Peyer's patch (tissue), 4 donors: ENCODE data around the gene PHKB. TPM values are rescaled to one million over a fixed set of nuclear protein-coding genes. Genes with fewer than 3 reads are reported as not detected.
"Not testable (repeated sequence)": the region's sequence is repeated elsewhere in the genome, so short reads cannot be mapped to it uniquely, and the experiment has no call there.

Experiments used
- DNase-seq, 3 donors: peaks; one replicate each; pipeline ENCODE4 v3.0.0-alpha.2; 2017 to 2019
- H3K27ac ChIP-seq, 4 donors: fragments of 200-600 bp; sonication (generic); one replicate each; pipeline ENCODE4 v1.5.1; 2016 to 2019
- H3K27me3 ChIP-seq, 2 donors: fragments of 200-600 bp; sonication (generic); one replicate each; pipeline ENCODE4 v1.5.1; 2019
- H3K36me3 ChIP-seq, 3 donors: fragments of 200-600 bp; sonication (generic); one replicate each; pipeline ENCODE4 v1.5.1; 2016 to 2019
- H3K4me1 ChIP-seq, 4 donors: fragments of 200-600 bp; sonication (generic); one replicate each; pipeline ENCODE4 v1.5.1; 2016 to 2019
- H3K4me3 ChIP-seq, 4 donors: fragments of 200-600 bp; sonication (generic); 1 replicate in 3 of 4; 2 replicates in 1 of 4; pipeline ENCODE4 v1.5.1; 2016 to 2019; ENCODE audit warnings: mild to moderate bottlenecking in 1 of 4
- H3K9me3 ChIP-seq, 4 donors: fragments of 200-600 bp; sonication (generic); one replicate each; pipeline ENCODE4 v1.5.1; 2016 to 2019; ENCODE audit warnings: mild to moderate bottlenecking in 1 of 4
- POLR2A ChIP-seq, 2 donors: fragments of 450-650 bp; IDR thresholded peaks; one replicate each; pipeline ENCODE4 v1.5.1; 2017; ENCODE audit warnings: antibody characterized with exemption in 2 of 2, mild to moderate bottlenecking in 2 of 2, moderate library complexity in 2 of 2
- total RNA-seq, 4 donors: library from RNA; depleted of rRNA; stranded (reverse); fragments of >200 nt; gene quantifications; one replicate each; pipeline ENCODE4 v1.1.0, GENCODE V29; 2016
- TF ChIP-seq, protein P1 (sequence below), 6 experiments: fragments of 450-650 bp in 4 of 6; fragments of 200-600 bp in 2 of 6; sonication (generic) in 1 of 6; IDR thresholded peaks; one replicate each; pipeline ENCODE4 v1.5.1; 2017 to 2019; ENCODE audit warnings: antibody characterized with exemption in 6 of 6, mild to moderate bottlenecking in 3 of 6, moderate library complexity in 1 of 6

PHKB gene
- total RNA-seq, 4 donors from 2014 or later, result 124 to 180 (median 142) TPM

DNA sequence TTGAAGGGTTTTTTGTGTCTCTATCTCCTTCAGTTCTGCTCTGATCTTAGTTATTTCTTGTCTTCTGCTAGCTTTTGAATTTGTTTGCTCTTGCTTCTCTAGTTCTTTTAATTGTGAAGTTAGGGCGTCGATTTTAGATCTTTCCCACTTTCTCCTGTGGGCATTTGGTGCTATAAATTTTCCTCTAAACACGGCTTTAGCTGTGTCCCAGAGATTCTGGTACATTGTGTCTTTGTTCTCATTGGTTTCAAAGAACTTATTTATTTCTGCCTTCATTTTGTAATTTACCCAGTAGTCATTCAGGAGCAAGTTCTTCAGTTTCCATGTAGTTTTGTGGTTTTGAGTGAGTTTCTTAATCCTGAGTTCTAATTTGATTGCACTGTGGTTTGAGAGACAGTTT is 90.1 kb downstream of the PHKB start:
- H3K36me3 ChIP-seq, result peaks cover 0 to 41% (median 0%) of the 10 kb centered on the region in 3 donors
- not testable (repeated sequence) for H3K27ac ChIP-seq, H3K4me3 ChIP-seq

DNA sequence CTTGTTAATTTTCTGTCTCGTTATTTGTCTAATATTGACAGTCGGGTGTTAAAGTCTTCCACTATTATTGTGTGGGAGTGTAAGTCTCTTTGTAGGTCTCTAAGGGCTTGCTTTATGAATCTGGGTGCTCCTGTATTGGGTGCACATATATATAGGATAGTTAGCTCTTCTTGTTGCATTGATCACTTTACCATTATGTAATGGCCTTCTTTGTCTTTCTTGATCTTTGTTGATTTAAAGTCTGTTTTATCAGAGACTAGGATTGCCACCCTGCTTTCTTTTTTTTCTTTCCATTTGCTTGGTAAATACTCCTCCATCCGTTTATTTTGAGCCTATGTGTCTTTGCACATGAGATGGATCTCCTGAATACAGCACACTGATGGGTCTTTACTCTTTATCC is 90.6 kb downstream of the PHKB start:
- not testable (repeated sequence) for H3K4me1 ChIP-seq, H3K9me3 ChIP-seq, H3K27me3 ChIP-seq, DNase-seq, H3K4me3 ChIP-seq, H3K27ac ChIP-seq
- H3K36me3 ChIP-seq, result peaks cover 0 to 35% (median 0%) of the 10 kb centered on the region in 3 donors

More for the DNA sequence above, 90.1 kb downstream of the PHKB start:
- not testable (repeated sequence) for H3K27me3 ChIP-seq, H3K4me1 ChIP-seq, H3K9me3 ChIP-seq, DNase-seq

DNA sequence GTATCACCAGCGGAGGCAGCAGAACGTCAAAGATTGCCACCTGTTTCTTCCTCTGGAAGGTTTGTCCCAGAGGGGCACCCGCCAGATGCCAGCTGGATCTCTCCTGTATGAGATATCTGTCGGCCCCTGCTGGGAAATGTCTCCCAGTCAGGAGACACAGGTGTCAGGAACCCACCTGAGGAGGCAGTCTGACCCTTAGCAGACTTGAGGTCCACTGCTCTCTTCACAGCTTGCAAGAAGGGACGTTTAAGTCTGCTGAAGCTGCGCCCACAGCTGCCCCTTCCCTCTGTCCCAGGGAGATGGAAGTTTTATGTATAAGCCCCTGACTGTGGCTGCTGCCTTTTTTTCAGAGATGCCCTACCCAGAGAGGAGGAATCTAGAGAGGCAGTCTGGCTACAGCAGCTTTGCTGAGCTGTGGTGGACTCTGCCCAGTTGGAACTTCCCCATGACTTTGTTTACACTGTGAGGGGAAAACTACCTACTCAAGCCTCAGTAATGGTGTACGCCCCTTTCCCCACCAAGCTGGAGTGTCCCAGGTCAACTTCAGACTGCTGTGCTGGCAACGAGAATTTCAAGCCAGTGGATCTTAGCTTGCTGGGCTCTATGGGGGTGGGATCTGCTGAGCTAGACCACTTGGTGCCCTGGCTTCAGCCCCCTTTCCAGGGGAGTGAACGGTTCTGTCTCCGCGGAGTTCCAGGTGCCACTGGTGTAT is 92.9 kb downstream of the PHKB start:
- no peaks in the 10 kb centered on the region for H3K9me3 ChIP-seq
- no peak for TF ChIP-seq POLR2A (IDR thresholded peaks at IDR 0.05)
- H3K4me1 ChIP-seq, result no peaks in the 10 kb centered on the region
- H3K36me3 ChIP-seq, result peaks cover 0 to 20% (median 0%) of the 10 kb centered on the region in 3 donors
- no peaks in the 10 kb centered on the region for H3K27me3 ChIP-seq
- no peak overlapping the region for H3K4me3 ChIP-seq
- H3K27ac ChIP-seq, result no peak overlapping the region
- DNase-seq, result no peak

DNA sequence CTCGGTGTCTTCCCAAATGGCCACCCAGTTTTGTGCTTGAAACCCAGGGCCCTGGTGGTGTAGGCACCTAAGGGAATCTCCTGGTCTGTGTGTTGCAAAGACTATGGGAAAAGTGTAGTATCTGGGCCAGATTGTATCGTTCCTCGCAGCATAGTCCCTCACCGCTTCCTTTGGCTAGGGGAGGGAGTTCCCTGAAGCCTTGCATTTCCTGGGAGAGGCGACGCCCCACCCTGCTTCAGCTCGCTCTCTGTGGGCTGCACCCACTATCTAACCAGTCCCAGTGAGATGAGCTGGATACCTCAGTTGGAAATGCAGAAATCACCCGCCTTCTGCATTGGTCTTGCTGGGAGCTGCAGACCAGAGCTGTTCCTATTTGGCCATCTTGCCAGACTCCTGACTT is 93.5 kb downstream of the PHKB start:
- not testable (repeated sequence) for H3K27ac ChIP-seq, H3K4me3 ChIP-seq, H3K4me1 ChIP-seq, H3K9me3 ChIP-seq, DNase-seq, H3K27me3 ChIP-seq
- peaks cover 0 to 20% (median 0%) of the 10 kb centered on the region in 3 donors for H3K36me3 ChIP-seq

DNA sequence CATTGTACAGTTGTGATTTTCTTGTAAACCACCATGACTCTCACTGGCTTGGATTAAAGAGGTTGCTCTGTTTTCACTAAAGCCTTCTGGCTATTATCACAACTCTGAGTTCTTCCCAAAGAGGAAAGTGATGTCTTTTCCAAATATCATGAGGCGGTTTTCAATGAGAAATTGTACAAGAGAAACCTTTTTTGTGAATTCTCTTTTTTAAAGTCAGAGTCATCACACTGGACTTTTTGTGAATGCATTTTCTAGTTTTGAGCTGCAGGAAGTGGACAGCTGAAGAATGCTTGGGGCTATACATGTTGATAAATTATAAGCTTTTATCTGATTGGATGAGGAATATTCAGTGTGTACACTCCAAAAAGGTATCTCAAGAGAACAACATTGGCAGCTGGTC is 100.2 kb downstream of the PHKB start:
- Histone ChIP-seq H3K9me3 (no peaks in the 10 kb centered on the region), H3K36me3 (no peaks in the 10 kb centered on the region), H3K4me1 (no peaks in the 10 kb centered on the region), H3K27ac (no peak overlapping the region), H3K4me3 (no peak overlapping the region), H3K27me3 (no peaks in the 10 kb centered on the region)
- TF ChIP-seq POLR2A (IDR thresholded peaks at IDR 0.05), result no peak
- TF ChIP-seq, protein P1, sequence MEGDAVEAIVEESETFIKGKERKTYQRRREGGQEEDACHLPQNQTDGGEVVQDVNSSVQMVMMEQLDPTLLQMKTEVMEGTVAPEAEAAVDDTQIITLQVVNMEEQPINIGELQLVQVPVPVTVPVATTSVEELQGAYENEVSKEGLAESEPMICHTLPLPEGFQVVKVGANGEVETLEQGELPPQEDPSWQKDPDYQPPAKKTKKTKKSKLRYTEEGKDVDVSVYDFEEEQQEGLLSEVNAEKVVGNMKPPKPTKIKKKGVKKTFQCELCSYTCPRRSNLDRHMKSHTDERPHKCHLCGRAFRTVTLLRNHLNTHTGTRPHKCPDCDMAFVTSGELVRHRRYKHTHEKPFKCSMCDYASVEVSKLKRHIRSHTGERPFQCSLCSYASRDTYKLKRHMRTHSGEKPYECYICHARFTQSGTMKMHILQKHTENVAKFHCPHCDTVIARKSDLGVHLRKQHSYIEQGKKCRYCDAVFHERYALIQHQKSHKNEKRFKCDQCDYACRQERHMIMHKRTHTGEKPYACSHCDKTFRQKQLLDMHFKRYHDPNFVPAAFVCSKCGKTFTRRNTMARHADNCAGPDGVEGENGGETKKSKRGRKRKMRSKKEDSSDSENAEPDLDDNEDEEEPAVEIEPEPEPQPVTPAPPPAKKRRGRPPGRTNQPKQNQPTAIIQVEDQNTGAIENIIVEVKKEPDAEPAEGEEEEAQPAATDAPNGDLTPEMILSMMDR (IDR thresholded peaks at IDR 0.05), result no peak
- no peak for DNase-seq

DNA sequence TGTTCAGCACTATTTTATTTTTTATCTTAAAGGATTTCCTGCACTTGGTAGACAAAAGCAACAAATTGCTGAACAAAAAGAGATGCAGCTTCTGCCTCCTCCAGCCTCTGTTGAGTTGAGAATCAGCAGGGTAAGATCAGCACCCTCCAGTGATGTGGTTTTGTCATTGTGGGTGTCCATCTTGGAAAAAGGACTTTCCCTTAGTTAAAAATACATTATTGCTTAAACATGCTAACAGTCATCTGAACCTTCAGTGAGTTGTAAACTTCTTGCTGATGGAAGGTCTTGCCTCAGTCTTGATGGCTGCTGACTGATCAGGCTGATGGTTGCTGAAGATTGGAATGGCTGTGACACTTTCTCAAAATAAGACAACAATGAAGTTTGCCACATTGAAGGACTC is 101.2 kb downstream of the PHKB start:
- H3K27ac ChIP-seq, result no peak overlapping the region
- no peak for TF ChIP-seq POLR2A (IDR thresholded peaks at IDR 0.05)
- TF ChIP-seq, protein P1 (IDR thresholded peaks at IDR 0.05), result no peak
- H3K4me3 ChIP-seq, result no peak overlapping the region
- no peaks in the 10 kb centered on the region for H3K4me1 ChIP-seq
- no peak for DNase-seq
- no peaks in the 10 kb centered on the region for H3K9me3 ChIP-seq
- H3K36me3 ChIP-seq, result no peaks in the 10 kb centered on the region
- H3K27me3 ChIP-seq, result no peaks in the 10 kb centered on the region

DNA sequence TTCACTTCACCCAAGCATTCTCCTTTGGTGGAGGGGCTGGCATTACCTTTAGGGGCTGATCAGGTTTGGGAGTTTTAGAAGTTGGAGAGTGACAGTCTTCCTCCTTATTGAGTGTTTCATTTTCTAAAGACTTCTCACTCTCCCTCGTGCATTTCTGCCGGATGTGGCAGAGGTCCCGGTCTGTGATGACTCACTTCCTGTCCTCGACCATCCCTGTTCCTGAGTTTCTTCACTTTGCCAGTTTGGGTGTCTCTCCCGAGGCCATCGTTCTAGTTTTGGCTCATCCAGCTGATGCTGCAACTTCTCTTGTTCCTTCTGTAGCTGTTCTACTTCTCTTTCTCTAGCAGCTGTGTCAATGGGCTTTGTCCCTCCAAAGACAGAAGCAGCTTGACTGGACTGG is 104.3 kb downstream of the PHKB start:
- no peaks in the 10 kb centered on the region for H3K9me3 ChIP-seq

More for the DNA sequence above, 104.3 kb downstream of the PHKB start:
- Histone ChIP-seq H3K27me3 (no peaks in the 10 kb centered on the region), H3K4me1 (no peaks in the 10 kb centered on the region), H3K36me3 (no peaks in the 10 kb centered on the region), H3K4me3 (no peak overlapping the region), H3K27ac (peak overlapping the region in 1 of 4 donors; percentile 41)
- peak in 2 of 3 donors; percentile 31 to 72 for DNase-seq
- TF ChIP-seq POLR2A (IDR thresholded peaks at IDR 0.05), result no peak
- TF ChIP-seq, protein P1 (IDR thresholded peaks at IDR 0.05), result no peak
